Measurements from ENCODE around the gene TBRG4.

TBRG4 gene

DNA sequence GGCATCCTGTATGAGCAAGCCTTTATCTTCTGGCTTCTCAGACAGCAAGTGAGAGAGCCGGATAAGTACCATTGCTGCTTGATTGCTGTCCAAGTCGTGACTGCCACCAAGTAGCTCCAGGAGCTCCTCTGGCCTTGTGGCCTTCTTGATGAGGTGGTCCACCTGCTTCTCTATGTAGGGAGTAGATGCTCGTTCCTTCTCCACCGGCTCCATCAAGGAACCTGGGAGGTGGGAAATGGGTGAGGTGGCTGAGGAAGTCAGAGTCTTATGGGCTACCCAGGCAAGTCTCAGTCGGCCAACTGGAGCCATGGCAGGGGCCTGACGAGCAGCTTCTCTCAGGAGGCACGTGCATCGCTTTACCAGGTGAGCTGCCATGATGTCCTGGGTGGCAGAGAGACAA, 2.6 kb downstream of the TBRG4 start:
- Histone ChIP-seq H3K4me1 (ENCODE audit: control insufficient read depth, insufficient read depth, low read length) (peaks cover 2% of the 10 kb centered on the region), H3K36me3 (ENCODE audit: control insufficient read depth, insufficient read depth, low read length) (peaks cover 54% of the 10 kb centered on the region), H3K4me3 (ENCODE audit: low read depth, low read length) (no peak overlapping the region), H3K9me3 (ENCODE audit: control insufficient read depth, insufficient read depth, low read length) (no peaks in the 10 kb centered on the region), H3K27me3 (ENCODE audit: control insufficient read depth, insufficient read depth, low read length) (no peaks in the 10 kb centered on the region), H3K9ac (ENCODE audit: low read depth, low read length) (no peak overlapping the region)

- Histone ChIP-seq H3K9me3 (ENCODE audit: control insufficient read depth, insufficient read depth, low read length) (no peaks in the 10 kb centered on the region), H3K9ac (ENCODE audit: low read depth, low read length) (no peak overlapping the region), H3K36me3 (ENCODE audit: control insufficient read depth, insufficient read depth, low read length) (peaks cover 68% of the 10 kb centered on the region), H3K4me1 (ENCODE audit: control insufficient read depth, insufficient read depth, low read length) (peaks cover 2% of the 10 kb centered on the region), H3K27me3 (ENCODE audit: control insufficient read depth, insufficient read depth, low read length) (no peaks in the 10 kb centered on the region), H3K4me3 (ENCODE audit: low read depth, low read length) (no peak overlapping the region)
Observed at GRCh38 chr7:45107356-45107755, 4.1 kb downstream of the TBRG4 start.

GRCh38 chr7:45106820-45107219, 4.7 kb downstream of the TBRG4 start:
- no peaks in the 10 kb centered on the region for H3K27me3 ChIP-seq (ENCODE audit: control insufficient read depth, insufficient read depth, low read length)
- H3K36me3 ChIP-seq (ENCODE audit: control insufficient read depth, insufficient read depth, low read length), result peaks cover 74% of the 10 kb centered on the region
- no peak overlapping the region for H3K4me3 ChIP-seq (ENCODE audit: low read depth, low read length)
- no peak overlapping the region for H3K9ac ChIP-seq (ENCODE audit: low read depth, low read length)
- peaks cover 2% of the 10 kb centered on the region for H3K4me1 ChIP-seq (ENCODE audit: control insufficient read depth, insufficient read depth, low read length)
- no peaks in the 10 kb centered on the region for H3K9me3 ChIP-seq (ENCODE audit: control insufficient read depth, insufficient read depth, low read length)

- peaks cover 2% of the 10 kb centered on the region for H3K4me1 ChIP-seq (ENCODE audit: control insufficient read depth, insufficient read depth, low read length)
- no peaks in the 10 kb centered on the region for H3K27me3 ChIP-seq (ENCODE audit: control insufficient read depth, insufficient read depth, low read length)
- H3K4me3 ChIP-seq (ENCODE audit: low read depth, low read length), result no peak overlapping the region
- H3K9me3 ChIP-seq (ENCODE audit: control insufficient read depth, insufficient read depth, low read length), result no peaks in the 10 kb centered on the region
- peaks cover 85% of the 10 kb centered on the region for H3K36me3 ChIP-seq (ENCODE audit: control insufficient read depth, insufficient read depth, low read length)
- no peak overlapping the region for H3K9ac ChIP-seq (ENCODE audit: low read depth, low read length)
Observed at GRCh38 chr7:45105588-45106188, 5.8 kb downstream of the TBRG4 start.

DNA sequence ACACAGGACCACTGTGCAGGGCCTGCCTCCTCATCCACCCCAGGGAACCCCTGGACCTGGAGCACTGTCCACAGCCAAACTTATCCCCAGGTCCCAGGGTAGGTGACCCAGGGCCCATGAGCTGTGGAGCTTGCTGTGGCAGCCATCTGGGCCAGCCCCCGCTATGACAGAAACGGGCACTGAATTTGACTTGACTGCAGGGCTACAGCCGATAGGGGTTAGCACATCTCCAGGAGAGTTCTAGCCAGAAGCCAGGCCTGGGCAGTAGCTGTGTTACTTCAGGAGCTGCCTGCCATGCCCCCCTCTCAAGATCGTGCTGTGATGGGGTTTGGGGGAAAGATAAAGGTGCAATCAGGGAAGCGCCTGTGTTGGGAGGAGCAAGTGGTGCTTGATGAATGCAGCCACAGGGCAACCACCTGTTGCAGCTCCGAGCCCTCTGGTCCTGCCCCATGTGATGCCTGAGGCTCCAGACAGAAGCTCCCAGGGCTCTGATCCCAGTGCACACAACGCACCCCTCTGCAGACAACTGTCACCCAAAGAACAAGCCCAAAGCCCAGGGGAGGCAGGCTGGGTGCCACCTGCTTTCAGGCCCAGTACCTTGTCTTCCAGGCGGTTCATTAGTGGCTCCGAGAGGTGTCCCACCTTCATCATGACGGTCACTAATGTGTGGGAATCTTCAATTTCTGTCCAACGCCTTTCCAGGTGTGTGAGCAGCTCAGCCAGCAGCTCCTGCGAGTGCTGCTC, 6.5 kb downstream of the TBRG4 start:
- no peaks in the 10 kb centered on the region for H3K9me3 ChIP-seq (ENCODE audit: control insufficient read depth, insufficient read depth, low read length)
- H3K4me3 ChIP-seq (ENCODE audit: low read depth, low read length), result no peak overlapping the region
- H3K9ac ChIP-seq (ENCODE audit: low read depth, low read length), result no peak overlapping the region
- H3K36me3 ChIP-seq (ENCODE audit: control insufficient read depth, insufficient read depth, low read length), result peaks cover 92% of the 10 kb centered on the region
- peaks cover 2% of the 10 kb centered on the region for H3K4me1 ChIP-seq (ENCODE audit: control insufficient read depth, insufficient read depth, low read length)
- H3K27me3 ChIP-seq (ENCODE audit: control insufficient read depth, insufficient read depth, low read length), result no peaks in the 10 kb centered on the region

GRCh38 chr7:45103958-45104843, 7.3 kb downstream of the TBRG4 start:
- H3K9ac ChIP-seq (ENCODE audit: low read depth, low read length), result no peak overlapping the region

GRCh38 chr7:45102785-45103712, 8.4 kb downstream of the TBRG4 start:
- Histone ChIP-seq H3K27me3 (ENCODE audit: control insufficient read depth, insufficient read depth, low read length) (no peaks in the 10 kb centered on the region), H3K9ac (ENCODE audit: low read depth, low read length) (no peak overlapping the region), H3K9me3 (ENCODE audit: control insufficient read depth, insufficient read depth, low read length) (no peaks in the 10 kb centered on the region), H3K4me1 (ENCODE audit: control insufficient read depth, insufficient read depth, low read length) (no peaks in the 10 kb centered on the region), H3K36me3 (ENCODE audit: control insufficient read depth, insufficient read depth, low read length) (peaks cover 88% of the 10 kb centered on the region), H3K4me3 (ENCODE audit: low read depth, low read length) (no peak overlapping the region)

More at GRCh38 chr7:45103958-45104843, 7.3 kb downstream of the TBRG4 start:
- Histone ChIP-seq H3K4me3 (ENCODE audit: low read depth, low read length) (no peak overlapping the region), H3K27me3 (ENCODE audit: control insufficient read depth, insufficient read depth, low read length) (no peaks in the 10 kb centered on the region), H3K9me3 (ENCODE audit: control insufficient read depth, insufficient read depth, low read length) (no peaks in the 10 kb centered on the region), H3K36me3 (ENCODE audit: control insufficient read depth, insufficient read depth, low read length) (peaks cover 98% of the 10 kb centered on the region), H3K4me1 (ENCODE audit: control insufficient read depth, insufficient read depth, low read length) (peaks cover 2% of the 10 kb centered on the region)

- Histone ChIP-seq H3K4me3 (ENCODE audit: low read depth, low read length) (no peak overlapping the region), H3K36me3 (ENCODE audit: control insufficient read depth, insufficient read depth, low read length) (peaks cover 75% of the 10 kb centered on the region), H3K9ac (ENCODE audit: low read depth, low read length) (no peak overlapping the region), H3K9me3 (ENCODE audit: control insufficient read depth, insufficient read depth, low read length) (no peaks in the 10 kb centered on the region), H3K4me1 (ENCODE audit: control insufficient read depth, insufficient read depth, low read length) (no peaks in the 10 kb centered on the region), H3K27me3 (ENCODE audit: control insufficient read depth, insufficient read depth, low read length) (no peaks in the 10 kb centered on the region)
Observed at GRCh38 chr7:45101748-45102147, 9.7 kb downstream of the TBRG4 start.

DNA sequence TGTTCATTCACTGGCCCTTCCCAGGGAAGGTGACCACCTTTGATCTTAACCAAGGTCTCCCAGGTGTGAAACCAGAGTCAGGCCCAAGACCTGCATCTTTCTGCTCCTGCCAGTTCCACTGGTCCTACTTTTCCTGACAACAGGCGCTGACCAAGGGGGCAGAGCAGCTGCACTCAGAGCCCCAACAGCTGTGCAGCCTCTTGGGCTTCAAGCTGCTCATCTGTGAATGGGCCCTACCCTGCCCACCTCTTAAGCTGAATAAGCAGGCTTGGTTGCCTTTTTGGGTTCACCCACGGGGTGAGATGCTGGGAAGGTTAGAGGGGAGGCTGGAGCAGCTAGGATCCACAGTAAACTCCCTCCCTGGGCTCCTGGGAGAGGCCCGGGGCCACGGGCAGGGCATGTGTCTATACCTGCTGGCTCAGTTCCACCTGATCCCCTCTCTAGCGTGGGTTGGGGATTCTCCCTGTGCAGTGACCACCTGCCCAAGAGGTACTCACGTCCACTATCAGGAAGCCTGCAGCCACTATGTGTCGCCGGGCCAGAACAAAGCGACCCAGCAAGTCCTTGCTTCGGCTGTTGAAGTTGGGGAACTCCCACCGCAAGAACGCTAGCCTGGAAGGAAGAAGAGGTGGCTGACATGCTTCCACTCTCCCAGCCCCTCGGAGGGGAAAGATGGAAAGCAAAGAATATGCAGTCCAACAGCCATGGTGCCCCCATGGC, 10.6 kb downstream of the TBRG4 start:
- Histone ChIP-seq H3K27me3 (ENCODE audit: control insufficient read depth, insufficient read depth, low read length) (no peaks in the 10 kb centered on the region), H3K4me1 (ENCODE audit: control insufficient read depth, insufficient read depth, low read length) (no peaks in the 10 kb centered on the region), H3K9ac (ENCODE audit: low read depth, low read length) (no peak overlapping the region), H3K36me3 (ENCODE audit: control insufficient read depth, insufficient read depth, low read length) (peaks cover 68% of the 10 kb centered on the region), H3K4me3 (ENCODE audit: low read depth, low read length) (no peak overlapping the region), H3K9me3 (ENCODE audit: control insufficient read depth, insufficient read depth, low read length) (no peaks in the 10 kb centered on the region)

DNA sequence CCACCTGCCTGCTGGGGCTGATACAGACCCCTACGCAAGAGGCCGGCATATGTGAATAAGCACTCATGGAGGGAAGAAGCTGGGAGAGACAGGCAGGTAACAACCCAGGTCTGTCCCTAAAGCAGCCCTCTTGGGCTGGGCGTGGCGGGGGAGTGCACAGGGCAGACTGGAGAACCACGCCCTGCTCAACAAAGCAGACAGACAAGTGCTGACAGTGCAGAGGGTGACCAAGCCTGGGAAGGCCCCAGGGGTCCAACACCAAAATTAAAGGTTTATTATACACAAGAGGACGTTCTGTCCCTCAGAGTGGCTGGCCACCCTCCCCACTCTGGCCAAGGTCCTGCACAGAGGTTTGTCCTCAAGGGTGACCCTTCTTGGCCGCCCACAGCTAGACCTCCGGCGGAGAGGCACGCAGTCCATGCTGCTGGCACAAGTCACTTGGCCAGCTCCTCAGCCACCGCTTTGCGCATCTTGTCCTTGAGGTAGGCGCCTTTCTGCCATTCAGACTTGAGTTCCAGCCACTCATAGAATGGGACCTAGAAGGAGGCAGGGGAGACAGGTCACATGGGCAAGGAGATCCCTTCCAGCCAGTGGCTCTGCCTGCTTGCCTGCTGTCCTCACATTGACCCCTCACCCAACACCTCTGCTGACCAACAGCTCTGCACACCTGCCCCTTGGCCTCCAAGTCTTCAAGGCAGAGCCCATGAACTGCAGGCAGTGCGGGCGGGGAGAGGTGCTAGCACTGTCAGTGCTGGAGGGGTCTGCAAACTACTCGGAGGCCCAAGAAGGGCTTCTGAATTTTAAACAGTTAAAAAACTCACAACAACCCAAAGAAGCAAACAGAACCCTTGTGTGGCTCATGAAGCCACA, 11.4 kb downstream of the TBRG4 start:
- H3K4me3 ChIP-seq (ENCODE audit: low read depth, low read length), result no peak overlapping the region
- H3K9ac ChIP-seq (ENCODE audit: low read depth, low read length), result no peak overlapping the region
- H3K9me3 ChIP-seq (ENCODE audit: control insufficient read depth, insufficient read depth, low read length), result no peaks in the 10 kb centered on the region
- H3K36me3 ChIP-seq (ENCODE audit: control insufficient read depth, insufficient read depth, low read length), result peaks cover 60% of the 10 kb centered on the region
- H3K4me1 ChIP-seq (ENCODE audit: control insufficient read depth, insufficient read depth, low read length), result no peaks in the 10 kb centered on the region
- H3K27me3 ChIP-seq (ENCODE audit: control insufficient read depth, insufficient read depth, low read length), result no peaks in the 10 kb centered on the region
